HepG2 (cell line): ENCODE measurements around the gene MYO7A. TPM values are rescaled to one million over a fixed set of nuclear protein-coding genes. Genes with fewer than 3 reads are reported as not detected.

ENCODE experiments used
- ATAC-seq: fragments of 200-7000 bp; cut with Tn5 transposase; 3 replicates; pipeline ENCODE4 v1.9.1; 2020; ENCODE audit warnings: mild to moderate bottlenecking, moderate library complexity
- BruUV-seq: library from RNA; stranded (reverse); fragments of 400-500 nt; replicated peaks from 2 replicates; lab custom pipeline; 2021; lab: Mats Ljungman, UMichigan
- CTCF ChIA-PET: fragments of 300-600 bp; formaldehyde crosslinking; extraction: SDS; loops from one replicate; lab custom pipeline; 2021; ENCODE audit warnings: low total read pairs, inconsistent platforms, low intra/inter-chr PET ratio; lab: Yijun Ruan, JAX
- POLR2A ChIA-PET: fragments of 350-600 bp; sonication (Branson Sonifier 250); formaldehyde crosslinking; loops from one replicate; lab custom pipeline; 2020; ENCODE audit warnings: antibody characterized with exemption, inconsistent platforms; lab: Yijun Ruan, JAX
- DNase-seq: peaks from one replicate; pipeline ENCODE4 v3.0.0-alpha.2; 2015; ENCODE audit warnings: low spot score
- FAIRE-seq: peaks from 3 replicates; lab custom pipeline; 2011; peaks lifted over from hg19 to GRCh38; lab: Jason Lieb, UNC
- H2AFZ ChIP-seq: one replicate; pipeline ENCODE4 v1.6.1; 2011; ENCODE audit warnings: low read length, inconsistent platforms
- H3K27ac ChIP-seq: fragments of 300-600 bp; 3 replicates; pipeline ENCODE4 v1.8.0; 2011; ENCODE audit warnings: mixed run types, mild to moderate bottlenecking, mixed read lengths, low read length, inconsistent platforms; ENCODE audit not compliant: insufficient read depth; ENCODE audit errors: extremely low read length
- H3K27me3 ChIP-seq, 2 experiments: fragments of 200-600 bp in 1 of 2; 2 replicates in 1 of 2; 3 replicates in 1 of 2; pipeline versions ENCODE4 v1.6.0 to v1.8.0; 2011; ENCODE audit warnings: low read length in 2 of 2, mild to moderate bottlenecking in 2 of 2, moderate library complexity in 2 of 2, inconsistent platforms in 1 of 2; ENCODE audit not compliant: insufficient read depth in 2 of 2, control insufficient read depth in 1 of 2
- H3K36me3 ChIP-seq, 2 experiments: fragments of 200-600 bp in 1 of 2; replicated peaks in 1 of 2; 2 replicates in 1 of 2; 3 replicates in 1 of 2; pipeline versions ENCODE4 v1.5.1 to v1.8.0; 2011; ENCODE audit warnings: low read length in 2 of 2, inconsistent platforms in 1 of 2; ENCODE audit not compliant: insufficient read depth in 2 of 2, control insufficient read depth in 1 of 2
- H3K4me1 ChIP-seq: 2 replicates; pipeline ENCODE4 v1.5.1; 2012; ENCODE audit warnings: low read length, inconsistent platforms; ENCODE audit not compliant: insufficient read depth
- H3K4me2 ChIP-seq: 2 replicates; pipeline ENCODE4 v1.6.0; 2011; ENCODE audit warnings: low read depth, low read length, inconsistent platforms
- H3K4me3 ChIP-seq, 3 experiments: fragments of 200-600 bp in 1 of 3; sonication (generic), shearing (Covaris generic) in 1 of 3; replicated peaks in 1 of 3; 2 replicates each; pipeline ENCODE4 v1.5.1; 2011 to 2016; ENCODE audit warnings: low read length in 3 of 3, inconsistent platforms in 2 of 3, low read depth in 2 of 3, mild to moderate bottlenecking in 2 of 3, control low read depth in 1 of 3, mixed read lengths in 1 of 3; ENCODE audit not compliant: insufficient read depth in 1 of 3
- H3K79me2 ChIP-seq: one replicate; pipeline ENCODE4 v1.6.1; 2011; ENCODE audit warnings: low read length, inconsistent platforms; ENCODE audit not compliant: insufficient read depth
- H3K9ac ChIP-seq: 2 replicates; pipeline ENCODE4 v1.6.0; 2011; ENCODE audit warnings: mild to moderate bottlenecking, low read depth, low read length, inconsistent platforms; ENCODE audit not compliant: insufficient read depth
- H3K9me3 ChIP-seq: 2 replicates; pipeline ENCODE4 v1.5.1; 2012; ENCODE audit warnings: mild to moderate bottlenecking, low read length
- H4K20me1 ChIP-seq: 2 replicates; pipeline ENCODE4 v1.6.0; 2011; ENCODE audit warnings: inconsistent platforms, mild to moderate bottlenecking, low read length, moderate library complexity; ENCODE audit not compliant: insufficient read depth
- ARID5B ChIP-seq: IDR thresholded peaks from 2 replicates; pipeline ENCODE4 v1.4.0; 2020; ENCODE audit warnings: mild to moderate bottlenecking, missing genetic modification reagents
- CCAR2 ChIP-seq: fragments of 200-400 bp; formaldehyde crosslinking; optimal IDR thresholded peaks from 2 replicates; pipeline ENCODE3; 2018; ENCODE audit warnings: low read depth, mild to moderate bottlenecking, low read length, moderate library complexity
- GZF1 ChIP-seq: sonication (generic); formaldehyde crosslinking; IDR thresholded peaks from 2 replicates; pipeline ENCODE4 v1.5.1; 2020; ENCODE audit warnings: mild to moderate bottlenecking, missing genetic modification reagents
- HNRNPH1 ChIP-seq: fragments of 200-400 bp; formaldehyde crosslinking; optimal IDR thresholded peaks from 2 replicates; pipeline ENCODE3; 2017; ENCODE audit warnings: mild to moderate bottlenecking, low read depth, low read length
- IKZF1 ChIP-seq: fragments of 450-650 bp; IDR thresholded peaks from 2 replicates; pipeline ENCODE4 v1.7.1; 2016
- KDM2A ChIP-seq: sonication (generic); formaldehyde crosslinking; IDR thresholded peaks from 2 replicates; pipeline ENCODE4 v1.4.0; 2020; ENCODE audit warnings: low read depth, missing genetic modification reagents, borderline replicate concordance
- MED8 ChIP-seq: sonication (generic); formaldehyde crosslinking; IDR thresholded peaks from 2 replicates; pipeline ENCODE4 v1.8.1; 2023; ENCODE audit warnings: mild to moderate bottlenecking, missing genetic modification reagents; ENCODE audit not compliant: insufficient replicate concordance
- PRPF4 ChIP-seq: fragments of 200-400 bp; formaldehyde crosslinking; IDR thresholded peaks from 2 replicates; pipeline ENCODE4 v1.6.1; 2016; ENCODE audit warnings: low read length, low read depth; ENCODE audit not compliant: poor library complexity, severe bottlenecking
- RBAK ChIP-seq: sonication (generic); formaldehyde crosslinking; IDR thresholded peaks from 2 replicates; pipeline ENCODE4 v1.5.1; 2020; ENCODE audit warnings: mild to moderate bottlenecking, missing genetic modification reagents
- ZGPAT ChIP-seq: IDR thresholded peaks from 2 replicates; pipeline ENCODE4 v1.6.1; 2016; ENCODE audit warnings: mild to moderate bottlenecking
- ZNF644 ChIP-seq: IDR thresholded peaks from 2 replicates; pipeline ENCODE4 v1.6.1; 2016; ENCODE audit warnings: low read depth
- ZNF75D ChIP-seq: sonication (generic); formaldehyde crosslinking; IDR thresholded peaks from 2 replicates; pipeline ENCODE4 v1.8.1; 2023; ENCODE audit warnings: missing genetic modification reagents, mild to moderate bottlenecking, borderline replicate concordance
- ZNF816 ChIP-seq: sonication (generic); formaldehyde crosslinking; IDR thresholded peaks from 2 replicates; pipeline ENCODE4 v1.8.0; 2022; ENCODE audit warnings: missing genetic modification reagents, mild to moderate bottlenecking, borderline replicate concordance
- WGBS: methylation state at CpG from one replicate; pipeline ENCODE4 v1.1.6; 2017; ENCODE audit warnings: low lambda C conversion rate; 5-methylcytosine and 5-hydroxymethylcytosine counted together
- in situ Hi-C: cut with HindIII; loops from 2 replicates; pipeline ENCODE4 v1.10.0; 2017; ENCODE audit warnings: low pct_unique_long_range_greater_than_20kb; ENCODE audit not compliant: extremely low pct_ligation_motif_present
- intact Hi-C: fragments of 100-400 bp; cut with micrococcal nuclease; formaldehyde crosslinking; loops from one replicate; pipeline ENCODE4 v1.10.0; 2022; ENCODE audit not compliant: unreplicated experiment
- polyA plus RNA-seq, 8 experiments: library from polyadenylated mRNA; depleted of rRNA in 3 of 8; stranded (reverse) in 7 of 8; unstranded in 1 of 8; fragments of >200 nt; fragmentation: Illumina TruSeq in 4 of 8; extraction: Trizol in 4 of 8; gene quantifications; 2 replicates each; pipeline versions ENCODE4 v1.2.1 to v1.2.3, GENCODE V29; 2011 to 2016; ENCODE audit warnings: low read depth in 4 of 8, missing spikeins in 1 of 8, mixed read lengths in 1 of 8; ENCODE audit not compliant: insufficient read depth in 1 of 8
- total RNA-seq, 5 experiments: library from RNA; depleted of rRNA; stranded (reverse); fragments of >200 nt; fragmentation: Illumina TruSeq; extraction: Trizol; gene quantifications; 2 replicates each; pipeline ENCODE4 v1.2.3, GENCODE V29; 2016; ENCODE audit warnings: low read depth in 1 of 5

The MYO7A gene
- total and polyA plus RNA-seq, 2 of the 13 experiments (the other 11 are each of a cell fraction or from before 2014, with no cell fraction given) = 7.5 to 10.0 TPM

GRCh38 chr11:77138106-77138649, 10.1 kb downstream of the MYO7A start:
- intact Hi-C loops = no loop called here
- H3K4me3 ChIP-seq = no peak overlapping the region
- no peak overlapping the region for H3K27ac ChIP-seq
- TF ChIP-seq HNRNPH1 (no peak), CCAR2 (no peak), GZF1 (CRISPR knock-in tag) (no peak), IKZF1 (no peak)
- TF ChIP-seq, all 625 proteins: peak for 0
- no peak overlapping the region for H2AFZ ChIP-seq
- POLR2A ChIA-PET = interaction anchor here (1.4 kb wide), 1 partner anchor 10 kb away, joined by 3 read pairs; the partner anchor contains the start of gene MYO7A
- H3K36me3 ChIP-seq = no peaks in the 10 kb centered on the region
- H3K9ac ChIP-seq = no peak overlapping the region
- H3K27me3 ChIP-seq = no peaks in the 10 kb centered on the region
- CTCF ChIA-PET = no interaction called here
- peaks cover 49% of the 10 kb centered on the region for H3K4me1 ChIP-seq
- FAIRE-seq = no peak
- 96% methylated on average over 39 of the region's 55 CpGs for WGBS
- H4K20me1 ChIP-seq = no peaks in the 10 kb centered on the region
- no peak for ATAC-seq
- no peaks in the 10 kb centered on the region for H3K9me3 ChIP-seq
- in situ Hi-C loops = no loop called here
- no peaks in the 10 kb centered on the region for H3K79me2 ChIP-seq
- no TSS peak for BruUV-seq
- DNase-seq = no peak
- H3K4me2 ChIP-seq = no peak overlapping the region

GRCh38 chr11:77139201-77139600, 11.2 kb downstream of the MYO7A start:
- Histone ChIP-seq H3K9me3 (no peaks in the 10 kb centered on the region), H3K4me1 (peaks cover 59% of the 10 kb centered on the region), H2AFZ (no peak overlapping the region), H4K20me1 (no peaks in the 10 kb centered on the region), H3K4me3 (no peak overlapping the region), H3K36me3 (no peaks in the 10 kb centered on the region), H3K27ac (no peak overlapping the region), H3K4me2 (no peak overlapping the region), H3K9ac (no peak overlapping the region), H3K27me3 (no peaks in the 10 kb centered on the region), H3K79me2 (no peaks in the 10 kb centered on the region)
- ATAC-seq (no peak), DNase-seq (no peak), FAIRE-seq (no peak)
- WGBS = 94% methylated on average over 8 of the region's 8 CpGs
- ChIA-PET CTCF (no interaction called here), POLR2A (interaction anchor here (0.7 to 1.5 kb wide), 2 partner anchors 9 to 67 kb away, joined by 3 to 6 read pairs; no protein-coding TSS in a partner anchor)
- TF ChIP-seq ZNF75D = no peak
- TF ChIP-seq KDM2A (CRISPR knock-in tag) = no peak
- TF ChIP-seq ZNF644 (CRISPR knock-in tag) = no peak
- no peak for TF ChIP-seq ZNF816 (CRISPR knock-in tag)
- TF ChIP-seq PRPF4 = no peak
- TF ChIP-seq RBAK = no peak
- no peak for TF ChIP-seq ZGPAT (CRISPR knock-in tag)
- no peak for TF ChIP-seq ARID5B (CRISPR knock-in tag)
- TF ChIP-seq MED8 (CRISPR knock-in tag) = no peak
- in situ Hi-C loops (no loop called here), intact Hi-C loops (no loop called here)
- no TSS peak for BruUV-seq
